Right lobe of liver (tissue), 4 donors: Measurements from ENCODE around the gene WNT8B.

Source experiments
- CTCF ChIP-seq, 4 donors: fragments of 200-600 bp in 3 of 4; fragments of 450-650 bp in 1 of 4; IDR thresholded peaks; one replicate each; pipeline versions ENCODE4 v1.5.1 to v1.8.0; 2016 to 2022; ENCODE audit warnings: antibody characterized with exemption in 4 of 4, mild to moderate bottlenecking in 2 of 4
- POLR2A ChIP-seq: fragments of 450-650 bp; IDR thresholded peaks from one replicate; pipeline ENCODE4 v1.6.1; 2017; ENCODE audit warnings: antibody characterized with exemption, mild to moderate bottlenecking
- donor health status: DM: no; HTN: no; CAD: no.
- donor health status: DM: no; HTN: no; CAD: no.
- donor health status: DM: no; HTN: yes; CAD: no.

DNA sequence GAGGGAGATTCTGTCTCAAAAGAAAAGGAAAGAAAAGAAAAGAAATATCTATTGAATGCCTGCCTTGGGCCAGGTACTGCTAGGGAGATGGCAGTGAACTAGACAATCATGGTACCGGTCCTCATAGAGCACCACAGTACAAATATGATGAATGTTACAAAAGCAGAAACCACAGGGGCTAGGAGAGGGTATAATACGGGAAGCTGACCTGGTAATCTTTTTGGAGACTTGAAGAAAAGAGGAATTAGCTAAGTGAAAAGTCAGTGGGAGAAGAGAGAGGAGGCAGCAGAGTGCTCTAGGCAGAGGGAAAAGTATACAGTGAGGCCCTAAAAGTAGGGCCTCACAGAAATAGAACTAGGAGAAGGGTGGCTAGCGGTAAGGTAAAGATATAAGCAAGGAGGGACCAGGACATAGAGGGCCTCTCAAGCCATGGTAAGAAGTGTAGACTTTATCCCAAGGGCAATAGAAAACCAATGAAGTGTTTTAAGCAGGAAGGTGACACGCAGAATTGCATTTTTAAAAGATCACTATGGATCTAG is 42.8 kb upstream of the WNT8B start:
- TF ChIP-seq CTCF (IDR thresholded peaks at IDR 0.05) (no peak), POLR2A (no peak)
